GM19463 (cell line): ENCODE data around the gene PTGES2.

ENCODE experiments used
- ATAC-seq: cut with Tn5 transposase; IDR thresholded peaks from one replicate; pipeline ENCODE4 v1.9.1; 2021; ENCODE audit warnings: mild to moderate bottlenecking, moderate library complexity; ENCODE audit not compliant: unreplicated experiment

PTGES2 gene

GRCh38 chr9:128153947-128154695 is 26.6 kb upstream of the PTGES2 start:
- no peak for ATAC-seq

DNA sequence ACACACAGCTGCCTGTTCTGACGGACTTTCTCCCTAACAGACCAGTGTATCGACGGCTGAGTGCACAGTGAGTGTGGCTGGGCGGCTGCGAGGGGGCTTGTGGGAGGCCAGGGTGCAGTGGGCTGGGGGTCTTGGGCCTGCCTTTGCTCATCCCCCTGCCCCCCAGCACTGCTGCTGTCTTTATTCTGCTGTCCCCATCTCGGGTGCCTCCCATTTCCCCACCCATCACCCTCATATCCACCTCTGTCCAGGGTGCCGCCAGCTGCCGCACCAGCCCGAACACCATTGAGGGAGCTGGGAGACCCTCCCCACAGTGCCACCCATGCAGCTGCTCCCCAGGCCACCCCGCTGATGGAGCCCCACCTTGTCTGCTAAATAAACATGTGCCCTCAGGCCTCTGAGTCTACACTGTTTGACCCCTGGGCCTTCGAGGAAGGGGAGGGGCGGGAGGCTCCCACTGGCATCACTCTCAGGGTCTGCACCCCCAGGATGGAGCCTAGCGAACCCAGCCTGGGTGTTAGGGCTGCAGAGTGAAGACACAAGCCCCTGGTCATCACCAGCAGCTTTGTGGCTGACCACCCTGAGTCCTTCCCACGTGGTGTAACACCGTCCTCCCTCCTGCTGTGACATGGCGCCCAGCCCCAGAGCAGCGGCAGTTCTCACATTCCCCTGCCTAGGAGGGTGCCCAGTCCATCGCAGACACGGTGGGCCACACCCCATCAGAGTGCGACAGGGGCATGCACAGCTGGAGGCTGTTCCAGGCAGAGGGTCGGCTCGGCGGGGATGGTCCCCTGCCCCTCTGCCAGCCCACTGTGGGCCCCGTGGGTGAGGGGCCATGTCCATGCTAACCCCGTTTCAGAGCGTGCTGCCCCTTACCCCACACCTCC is 25.8 kb upstream of the PTGES2 start:
- no peak for ATAC-seq

- no peak for ATAC-seq
These were observed 24.9 kb upstream of the PTGES2 start for GRCh38 chr9:128152133-128153059.

GRCh38 chr9:128151309-128152132 is 24.0 kb upstream of the PTGES2 start:
- no peak for ATAC-seq

DNA sequence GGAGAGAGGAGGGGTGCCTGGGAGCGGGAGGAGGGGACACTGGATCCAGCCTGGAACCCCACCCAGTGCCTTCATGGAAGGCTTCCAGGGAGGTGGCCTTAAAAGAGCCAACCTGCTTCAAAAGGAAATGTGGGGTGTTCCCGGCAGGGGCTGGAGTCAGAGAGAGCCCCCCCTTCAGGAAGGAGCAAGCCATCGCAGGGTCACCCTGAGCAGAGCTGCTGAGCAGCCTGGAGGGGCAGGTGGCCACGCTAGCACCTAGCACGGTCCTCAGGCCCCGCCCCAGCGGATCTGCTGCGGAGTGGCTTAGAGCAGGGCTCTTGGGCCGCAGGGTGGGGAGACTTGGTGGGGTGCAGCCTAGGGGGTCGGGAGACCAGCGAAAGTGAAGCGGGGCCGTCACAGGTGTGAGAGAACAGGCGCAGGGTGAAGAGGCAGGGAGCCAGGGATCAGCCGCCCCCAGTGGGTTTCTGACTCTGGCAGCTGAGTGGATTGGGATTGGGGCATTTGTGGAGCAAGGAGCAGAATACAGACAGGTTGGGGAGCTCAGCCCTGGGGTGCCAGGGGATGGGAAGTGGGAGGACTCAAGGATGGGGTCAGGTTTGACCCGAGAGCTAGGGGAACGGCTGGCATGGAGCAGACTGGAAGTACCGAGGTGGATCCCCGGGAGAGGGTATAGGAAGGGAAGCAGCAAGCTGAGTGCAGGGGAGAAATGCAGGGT is 23.2 kb upstream of the PTGES2 start:
- ATAC-seq = no peak

GRCh38 chr9:128149951-128150593 is 22.5 kb upstream of the PTGES2 start:
- ATAC-seq = no peak

- ATAC-seq = no peak
These were observed 21.6 kb upstream of the PTGES2 start, which contains the start of gene LCN2 for GRCh38 chr9:128149001-128149701. Gene LCN2, plus strand, starts transcription at chr9:128149453. Its CDS starts 73 bp downstream, at chr9:128149526.

- ATAC-seq = no peak
These were observed 21.0 kb upstream of the PTGES2 start for GRCh38 chr9:128148509-128149000.

DNA sequence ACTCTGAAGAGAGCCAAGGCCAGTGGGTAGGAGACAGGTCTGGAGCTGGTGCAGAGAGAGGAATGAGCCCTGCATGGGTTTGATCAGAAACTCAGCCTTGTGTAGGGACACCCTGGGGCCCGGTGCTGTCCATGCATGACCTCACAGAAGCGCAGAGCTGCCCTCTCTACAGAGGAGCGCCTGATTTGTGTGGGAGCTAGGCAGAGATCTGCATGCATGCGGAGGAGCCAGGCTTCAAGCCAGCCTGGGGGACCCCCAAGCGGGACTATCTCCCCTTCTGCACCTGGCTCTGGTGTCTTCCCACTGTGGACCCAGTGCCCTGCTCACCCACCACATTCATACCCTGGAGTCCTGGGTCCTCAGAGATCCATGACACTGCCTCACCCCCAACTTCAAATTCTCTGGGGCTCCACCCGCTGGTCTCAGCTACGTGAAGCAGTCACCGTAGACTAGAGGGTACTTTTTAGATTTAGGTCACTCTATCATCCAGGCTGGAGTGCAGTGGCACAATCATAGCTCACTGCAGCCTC is 19.1 kb upstream of the PTGES2 start:
- no peak for ATAC-seq

GRCh38 chr9:128145951-128146351 is 18.4 kb upstream of the PTGES2 start:
- no peak for ATAC-seq

DNA sequence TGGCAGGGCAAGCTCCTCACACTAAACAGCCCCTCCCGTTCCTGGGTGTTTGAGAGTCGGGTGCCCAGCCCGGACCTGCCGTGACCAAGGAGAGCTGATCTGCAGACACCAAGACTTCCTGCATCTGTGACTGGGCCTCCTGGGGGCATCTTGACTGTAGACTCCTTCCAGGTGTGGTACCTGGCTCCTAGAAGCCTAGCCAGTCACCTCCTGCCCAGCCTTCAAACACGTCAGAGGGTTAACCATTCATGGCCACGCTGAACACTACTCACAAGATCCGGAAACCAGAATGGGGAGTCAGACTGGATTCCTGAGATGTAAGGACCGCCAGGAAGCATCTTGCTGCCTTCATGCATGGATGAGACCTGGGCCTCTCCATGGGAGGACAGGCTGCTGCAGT is 18.0 kb upstream of the PTGES2 start:
- no peak for ATAC-seq

DNA sequence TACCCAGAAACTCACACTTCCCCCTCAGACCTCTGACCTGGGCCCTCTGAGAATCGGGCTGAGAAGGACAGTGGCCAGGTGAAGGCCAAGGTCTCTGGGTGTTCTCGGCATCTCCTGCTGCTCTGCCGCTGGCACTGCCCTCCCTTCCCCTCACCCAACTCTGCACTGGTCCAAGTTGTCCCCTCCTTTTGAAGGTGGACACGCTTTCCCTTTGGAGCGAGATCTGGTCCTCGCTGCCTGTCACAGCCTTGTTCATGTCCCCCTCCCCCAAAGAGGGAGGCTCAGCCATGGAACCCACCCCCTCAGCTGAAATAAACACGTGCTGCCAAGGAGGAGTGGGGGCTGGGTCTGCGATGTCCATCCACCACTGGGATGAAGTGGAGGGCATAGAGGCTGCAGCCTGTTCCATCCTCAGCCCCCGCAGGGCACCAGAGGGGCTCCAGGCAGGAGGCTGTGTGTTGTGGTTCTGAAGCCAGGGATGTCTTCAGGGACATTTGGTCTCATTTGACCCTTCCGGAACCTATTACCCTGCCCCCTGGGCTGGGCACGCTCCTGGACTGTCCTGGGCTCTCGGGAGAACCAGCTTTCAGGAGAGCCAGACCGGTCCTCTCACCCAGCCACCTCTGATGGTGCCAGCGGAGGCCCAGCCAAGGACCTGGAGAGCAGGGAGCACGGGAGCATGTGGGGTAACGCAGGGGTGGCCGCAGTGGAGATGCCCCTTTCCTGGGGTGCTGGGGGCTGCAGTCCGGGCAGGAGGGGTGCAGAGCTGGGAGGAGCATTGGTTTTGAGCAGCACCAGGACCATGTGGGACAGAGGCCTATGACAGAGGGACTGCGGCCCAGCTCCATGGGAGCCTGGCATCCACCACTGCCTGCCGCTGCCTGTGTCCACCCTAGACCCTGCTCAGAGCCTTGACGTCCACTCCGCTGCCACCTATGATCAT is 17.0 kb upstream of the PTGES2 start:
- no peak for ATAC-seq

DNA sequence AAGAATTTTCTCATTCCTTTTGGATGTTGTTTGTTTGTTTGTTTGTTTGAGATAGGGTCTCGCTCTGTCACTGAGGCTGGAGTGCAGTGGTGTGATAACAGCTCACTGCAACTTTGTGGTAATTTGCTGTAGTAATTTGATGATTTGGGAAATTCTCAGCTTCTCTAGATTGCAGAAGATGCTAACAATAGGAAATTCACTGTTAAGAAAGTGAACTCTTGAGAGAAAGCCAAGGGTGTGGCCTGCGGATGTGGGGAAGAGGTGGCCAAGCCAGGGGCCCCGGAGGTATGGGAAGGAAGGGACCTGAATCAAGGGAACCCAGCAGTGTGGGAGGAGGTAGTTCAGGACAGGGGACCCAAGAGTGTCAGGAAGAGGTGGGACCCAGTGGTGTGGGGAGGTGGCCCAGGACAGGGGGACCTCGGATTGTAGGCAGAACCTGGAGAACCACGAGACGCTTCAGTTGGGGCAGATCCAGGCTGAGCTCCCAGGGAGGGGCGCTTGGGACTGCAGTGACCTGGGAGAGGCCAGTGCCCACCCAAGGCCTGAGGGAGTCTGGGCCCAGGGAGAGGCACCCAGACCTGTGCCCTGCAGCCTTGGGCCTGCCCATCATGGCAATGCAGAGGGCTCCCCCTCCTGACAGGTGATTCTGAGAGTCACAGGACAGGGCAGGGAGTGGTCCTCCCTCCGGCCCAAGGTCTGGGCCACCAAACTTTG is 16.2 kb upstream of the PTGES2 start:
- no peak for ATAC-seq

GRCh38 chr9:128142596-128142995 is 15.1 kb upstream of the PTGES2 start:
- ATAC-seq = no peak

DNA sequence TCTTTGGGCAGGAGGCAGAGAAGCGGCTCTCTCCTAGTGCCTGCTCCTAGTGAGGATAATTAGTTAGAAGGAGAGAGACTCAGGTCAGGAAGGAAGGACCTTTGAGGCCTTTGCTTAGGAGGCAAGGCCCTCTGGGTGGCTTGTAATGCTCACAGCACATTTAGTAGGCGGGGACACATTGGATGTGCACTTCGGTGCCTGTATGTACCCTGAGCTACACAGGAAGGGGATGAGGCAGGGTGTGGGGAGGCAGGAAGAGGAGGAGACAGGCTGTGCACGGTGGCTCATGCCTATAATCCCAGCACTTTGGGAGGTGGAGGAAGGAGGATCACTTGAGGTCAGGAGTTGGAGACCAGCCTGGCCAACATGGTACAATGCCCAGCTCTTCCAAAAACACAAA is 14.5 kb upstream of the PTGES2 start:
- no peak for ATAC-seq

- ATAC-seq = no peak
These were observed 14.1 kb upstream of the PTGES2 start for GRCh38 chr9:128141604-128142003.
